Activated naive CD8-positive, alpha-beta T cell treated with anti-CD3 and anti-CD28 coated beads, Interleukin-2, amount 50 U/mL, for 24 hours (primary cell): ENCODE measurements around the gene IGF2R.
A peak's percentile ranks its signal among the peaks of the same experiment; 100 is the strongest.
"Not testable (repeated sequence)": the region's sequence is repeated elsewhere in the genome, so short reads cannot be mapped to it uniquely, and the experiment has no call there.

Experiments used
- ATAC-seq: fragments of 150-1000 bp; cut with Tn5 transposase; one replicate; pipeline ENCODE4 v1.10.0; 2021
- DNase-seq: peaks from one replicate; pipeline ENCODE4 v3.0.0; 2021
- H3K27ac Mint-ChIP-seq: one replicate; pipeline ENCODE4 v1.8.0; 2021; ENCODE audit warnings: mild to moderate bottlenecking, mixed read lengths
- H3K27me3 Mint-ChIP-seq: one replicate; pipeline ENCODE4 v1.8.0; 2021; ENCODE audit warnings: mixed read lengths
- H3K36me3 Mint-ChIP-seq: one replicate; pipeline ENCODE4 v1.8.0; 2021; ENCODE audit warnings: low read depth, mixed read lengths
- H3K4me1 Mint-ChIP-seq: one replicate; pipeline ENCODE4 v1.8.0; 2021; ENCODE audit warnings: mixed read lengths
- H3K4me3 Mint-ChIP-seq: one replicate; pipeline ENCODE4 v1.8.0; 2021; ENCODE audit warnings: mild to moderate bottlenecking, moderate library complexity, mixed read lengths
- H3K9me3 Mint-ChIP-seq: one replicate; pipeline ENCODE4 v1.8.0; 2021; ENCODE audit warnings: mixed read lengths

IGF2R gene

GRCh38 chr6:160128125-160128683 lies 159.3 kb downstream of the IGF2R start:
- H3K4me1 Mint-ChIP-seq, result peaks cover 6% of the 10 kb centered on the region
- H3K4me3 Mint-ChIP-seq, result no peak overlapping the region
- peaks cover 1% of the 10 kb centered on the region for H3K36me3 Mint-ChIP-seq
- no peak for ATAC-seq
- no peaks in the 10 kb centered on the region for H3K9me3 Mint-ChIP-seq
- no peaks in the 10 kb centered on the region for H3K27me3 Mint-ChIP-seq
- H3K27ac Mint-ChIP-seq, result no peak overlapping the region
- no peak for DNase-seq

GRCh38 chr6:160128879-160129516 lies 160.1 kb downstream of the IGF2R start:
- Mint-ChIP-seq H3K4me3 (no peak overlapping the region), H3K36me3 (no peaks in the 10 kb centered on the region), H3K9me3 (no peaks in the 10 kb centered on the region), H3K27me3 (no peaks in the 10 kb centered on the region), H3K4me1 (peaks cover 6% of the 10 kb centered on the region), H3K27ac (no peak overlapping the region)
- DNase-seq, result no peak
- ATAC-seq, result no peak

GRCh38 chr6:160129881-160130615 lies 161.2 kb downstream of the IGF2R start:
- ATAC-seq, result no peak
- H3K4me3 Mint-ChIP-seq, result no peak overlapping the region
- DNase-seq, result no peak
- no peak overlapping the region for H3K27ac Mint-ChIP-seq
- H3K4me1 Mint-ChIP-seq, result peaks cover 6% of the 10 kb centered on the region
- H3K36me3 Mint-ChIP-seq, result no peaks in the 10 kb centered on the region
- no peaks in the 10 kb centered on the region for H3K27me3 Mint-ChIP-seq
- H3K9me3 Mint-ChIP-seq, result no peaks in the 10 kb centered on the region

GRCh38 chr6:160130729-160131484 lies 162.0 kb downstream of the IGF2R start:
- H3K4me1 Mint-ChIP-seq, result peaks cover 6% of the 10 kb centered on the region
- no peaks in the 10 kb centered on the region for H3K9me3 Mint-ChIP-seq
- H3K27me3 Mint-ChIP-seq, result no peaks in the 10 kb centered on the region
- ATAC-seq (no peak), DNase-seq (no peak)
- no peaks in the 10 kb centered on the region for H3K36me3 Mint-ChIP-seq
- no peak overlapping the region for H3K27ac Mint-ChIP-seq
- H3K4me3 Mint-ChIP-seq, result no peak overlapping the region

GRCh38 chr6:160131636-160132296 lies 162.9 kb downstream of the IGF2R start:
- Mint-ChIP-seq H3K36me3 (no peaks in the 10 kb centered on the region), H3K4me3 (no peak overlapping the region), H3K27ac (no peak overlapping the region), H3K9me3 (no peaks in the 10 kb centered on the region), H3K4me1 (peaks cover 6% of the 10 kb centered on the region), H3K27me3 (no peaks in the 10 kb centered on the region)
- DNase-seq (no peak), ATAC-seq (no peak)

GRCh38 chr6:160132297-160132637 lies 163.4 kb downstream of the IGF2R start:
- Mint-ChIP-seq H3K9me3 (no peaks in the 10 kb centered on the region), H3K4me3 (no peak overlapping the region), H3K36me3 (no peaks in the 10 kb centered on the region), H3K4me1 (peaks cover 6% of the 10 kb centered on the region), H3K27me3 (no peaks in the 10 kb centered on the region), H3K27ac (no peak overlapping the region)
- ATAC-seq (no peak), DNase-seq (no peak)

GRCh38 chr6:160132776-160133338 lies 164.0 kb downstream of the IGF2R start:
- Mint-ChIP-seq H3K4me1 (peaks cover 6% of the 10 kb centered on the region), H3K36me3 (no peaks in the 10 kb centered on the region), H3K9me3 (no peaks in the 10 kb centered on the region), H3K27ac (no peak overlapping the region), H3K4me3 (no peak overlapping the region), H3K27me3 (no peaks in the 10 kb centered on the region)
- DNase-seq (no peak), ATAC-seq (no peak)

GRCh38 chr6:160133441-160134336 lies 164.8 kb downstream of the IGF2R start:
- H3K4me1 Mint-ChIP-seq, result peaks cover 13% of the 10 kb centered on the region
- no peaks in the 10 kb centered on the region for H3K36me3 Mint-ChIP-seq
- no peaks in the 10 kb centered on the region for H3K9me3 Mint-ChIP-seq
- no peak for ATAC-seq
- no peak overlapping the region for H3K4me3 Mint-ChIP-seq
- H3K27me3 Mint-ChIP-seq, result no peaks in the 10 kb centered on the region
- no peak overlapping the region for H3K27ac Mint-ChIP-seq
- DNase-seq, result no peak

- not testable (repeated sequence) for ATAC-seq, H3K9me3 Mint-ChIP-seq, H3K27ac Mint-ChIP-seq, H3K4me3 Mint-ChIP-seq, H3K27me3 Mint-ChIP-seq, H3K36me3 Mint-ChIP-seq
- DNase-seq, result peak; percentile 13
- peaks cover 15% of the 10 kb centered on the region for H3K4me1 Mint-ChIP-seq
These were observed 165.5 kb downstream of the IGF2R start for GRCh38 chr6:160134337-160134751.

- no peaks in the 10 kb centered on the region for H3K9me3 Mint-ChIP-seq
- no peak for DNase-seq
- peaks cover 17% of the 10 kb centered on the region for H3K4me1 Mint-ChIP-seq
- no peak overlapping the region for H3K4me3 Mint-ChIP-seq
- no peak for ATAC-seq
- no peaks in the 10 kb centered on the region for H3K36me3 Mint-ChIP-seq
- H3K27me3 Mint-ChIP-seq, result no peaks in the 10 kb centered on the region
- H3K27ac Mint-ChIP-seq, result peak overlapping the region; percentile 39
These were observed 166.1 kb downstream of the IGF2R start for GRCh38 chr6:160134779-160135547.

- H3K27ac Mint-ChIP-seq, result no peak overlapping the region
- H3K27me3 Mint-ChIP-seq, result no peaks in the 10 kb centered on the region
- peaks cover 17% of the 10 kb centered on the region for H3K4me1 Mint-ChIP-seq
- DNase-seq (no peak), ATAC-seq (no peak)
- no peak overlapping the region for H3K4me3 Mint-ChIP-seq
- H3K36me3 Mint-ChIP-seq, result no peaks in the 10 kb centered on the region
- no peaks in the 10 kb centered on the region for H3K9me3 Mint-ChIP-seq
These were observed 167.2 kb downstream of the IGF2R start for GRCh38 chr6:160135907-160136655.

GRCh38 chr6:160137130-160137988 lies 168.5 kb downstream of the IGF2R start:
- H3K4me3 Mint-ChIP-seq, result no peak overlapping the region
- H3K27ac Mint-ChIP-seq, result no peak overlapping the region
- H3K36me3 Mint-ChIP-seq, result no peaks in the 10 kb centered on the region

More at GRCh38 chr6:160137130-160137988, 168.5 kb downstream of the IGF2R start:
- DNase-seq (no peak), ATAC-seq (no peak)
- no peaks in the 10 kb centered on the region for H3K9me3 Mint-ChIP-seq
- H3K27me3 Mint-ChIP-seq, result no peaks in the 10 kb centered on the region
- peaks cover 17% of the 10 kb centered on the region for H3K4me1 Mint-ChIP-seq
